ENCODE results near the gene SLC35G1. TPM values are rescaled to one million over a fixed set of nuclear protein-coding genes. Genes with fewer than 3 reads are reported as not detected.

SLC35G1 gene
- total RNA-seq, 2 donors from 2014 or later, result 0.68 to 10.0 TPM

GRCh38 chr10:93907059-93907458, 13.3 kb downstream of the SLC35G1 start:
- Histone ChIP-seq H3K27ac (no peak overlapping the region), H3K27me3 (replicated peaks; ENCODE audit: insufficient read depth) (no peaks in the 10 kb centered on the region), H3K4me3 (no peak overlapping the region), H3K4me1 (ENCODE audit: control insufficient read depth in 1 of 2, low read depth in 2 of 2) (no peaks in the 10 kb centered on the region), H3K9me3 (no peaks in the 10 kb centered on the region), H3K36me3 (no peaks in the 10 kb centered on the region)
- ATAC-seq (ENCODE audit: insufficient number of reproducible peaks, low FRiP score, low read depth) (no peak), DNase-seq (ENCODE audit: low spot score) (no peak)
- TF ChIP-seq CTCF (IDR thresholded peaks at IDR 0.05), result no peak

GRCh38 chr10:93911866-93912265, 18.1 kb downstream of the SLC35G1 start:
- Histone ChIP-seq H3K27me3 (replicated peaks; ENCODE audit: insufficient read depth) (no peaks in the 10 kb centered on the region), H3K36me3 (no peaks in the 10 kb centered on the region), H3K4me3 (no peak overlapping the region), H3K4me1 (ENCODE audit: control insufficient read depth in 1 of 2, low read depth in 2 of 2) (no peaks in the 10 kb centered on the region), H3K27ac (no peak overlapping the region), H3K9me3 (no peaks in the 10 kb centered on the region)
- no peak for TF ChIP-seq CTCF (IDR thresholded peaks at IDR 0.05)
- ATAC-seq (ENCODE audit: insufficient number of reproducible peaks, low FRiP score, low read depth), result no peak
- no peak for DNase-seq (ENCODE audit: low spot score)

- DNase-seq (ENCODE audit: low spot score) (no peak), ATAC-seq (ENCODE audit: insufficient number of reproducible peaks, low FRiP score, low read depth) (no peak)
- no peaks in the 10 kb centered on the region for H3K36me3 ChIP-seq
- H3K27me3 ChIP-seq (replicated peaks; ENCODE audit: insufficient read depth), result no peaks in the 10 kb centered on the region
- H3K9me3 ChIP-seq, result no peaks in the 10 kb centered on the region
- TF ChIP-seq CTCF (IDR thresholded peaks at IDR 0.05), result no peak
- no peak overlapping the region for H3K27ac ChIP-seq
- no peaks in the 10 kb centered on the region for H3K4me1 ChIP-seq (ENCODE audit: control insufficient read depth in 1 of 2, low read depth in 2 of 2)
- H3K4me3 ChIP-seq, result no peak overlapping the region
Measured at GRCh38 chr10:93912444-93912843, 18.7 kb downstream of the SLC35G1 start.

- no peak overlapping the region for H3K27ac ChIP-seq
- H3K36me3 ChIP-seq, result no peaks in the 10 kb centered on the region
- H3K4me3 ChIP-seq, result no peak overlapping the region
- H3K9me3 ChIP-seq, result no peaks in the 10 kb centered on the region
- TF ChIP-seq CTCF (IDR thresholded peaks at IDR 0.05), result no peak
- no peaks in the 10 kb centered on the region for H3K4me1 ChIP-seq (ENCODE audit: control insufficient read depth in 1 of 2, low read depth in 2 of 2)
- ATAC-seq (ENCODE audit: insufficient number of reproducible peaks, low FRiP score, low read depth) (no peak), DNase-seq (ENCODE audit: low spot score) (no peak)
- H3K27me3 ChIP-seq (replicated peaks; ENCODE audit: insufficient read depth), result no peaks in the 10 kb centered on the region
Measured at GRCh38 chr10:93913706-93914105, 19.9 kb downstream of the SLC35G1 start.

GRCh38 chr10:93915598-93915997, 21.8 kb downstream of the SLC35G1 start:
- H3K4me1 ChIP-seq (ENCODE audit: control insufficient read depth in 1 of 2, low read depth in 2 of 2), result no peaks in the 10 kb centered on the region
- H3K4me3 ChIP-seq, result no peak overlapping the region
- H3K27me3 ChIP-seq (replicated peaks; ENCODE audit: insufficient read depth), result no peaks in the 10 kb centered on the region
- no peaks in the 10 kb centered on the region for H3K9me3 ChIP-seq
- no peaks in the 10 kb centered on the region for H3K36me3 ChIP-seq
- TF ChIP-seq CTCF (IDR thresholded peaks at IDR 0.05), result no peak
- DNase-seq (ENCODE audit: low spot score) (no peak), ATAC-seq (ENCODE audit: insufficient number of reproducible peaks, low FRiP score, low read depth) (no peak)
- H3K27ac ChIP-seq, result no peak overlapping the region
